NB4 (cell line): ENCODE results near the gene COL16A1.

Experiments
- DNase-seq: peaks from one replicate; pipeline ENCODE4 v3.0.0; 2010; ENCODE audit warnings: low read depth
- H3K4me3 ChIP-seq: one replicate; pipeline ENCODE4 v1.5.1; 2011; ENCODE audit warnings: mild to moderate bottlenecking, low read depth, low read length, moderate library complexity
- CTCF ChIP-seq: IDR thresholded peaks from one replicate; pipeline ENCODE4 v1.5.1; 2012; ENCODE audit warnings: low read depth, low read length
- MAX ChIP-seq: IDR thresholded peaks from 2 replicates; pipeline ENCODE4 v1.6.1; 2011; ENCODE audit warnings: low read depth, low read length
- MYC ChIP-seq: IDR thresholded peaks from 2 replicates; pipeline ENCODE4 v1.6.1; 2011; ENCODE audit warnings: low read depth, low read length
- POLR2A ChIP-seq: IDR thresholded peaks from 2 replicates; pipeline ENCODE4 v1.6.1; 2011; ENCODE audit warnings: mild to moderate bottlenecking; ENCODE audit not compliant: insufficient read length; ENCODE audit errors: extremely low read depth

The COL16A1 gene

GRCh38 chr1:31670593-31670964 lies 33.2 kb downstream of the COL16A1 start:
- H3K4me3 ChIP-seq: no peak overlapping the region
- TF ChIP-seq CTCF (no peak), MAX (no peak)
- no peak for DNase-seq

- peak; percentile 34 for DNase-seq
- H3K4me3 ChIP-seq: no peak overlapping the region
- TF ChIP-seq CTCF (peak; percentile 2), POLR2A (no peak), MAX (no peak), MYC (no peak)
These were observed 33.8 kb downstream of the COL16A1 start for GRCh38 chr1:31669786-31670592.

GRCh38 chr1:31669433-31669785 lies 34.4 kb downstream of the COL16A1 start:
- H3K4me3 ChIP-seq: no peak overlapping the region
- DNase-seq: no peak
- no peak for TF ChIP-seq POLR2A
- TF ChIP-seq MAX: no peak
- TF ChIP-seq CTCF: no peak
- no peak for TF ChIP-seq MYC

- TF ChIP-seq POLR2A: no peak
- no peak for TF ChIP-seq CTCF
- no peak for TF ChIP-seq MYC
- no peak for TF ChIP-seq MAX
- DNase-seq: no peak
These were observed 35.4 kb downstream of the COL16A1 start for GRCh38 chr1:31668303-31668883.

GRCh38 chr1:31667065-31667785 lies 36.6 kb downstream of the COL16A1 start:
- TF ChIP-seq MAX: no peak
- TF ChIP-seq MYC: no peak
- no peak for TF ChIP-seq CTCF
- no peak for TF ChIP-seq POLR2A
- H3K4me3 ChIP-seq: no peak overlapping the region
- no peak for DNase-seq

More at GRCh38 chr1:31668303-31668883, 35.4 kb downstream of the COL16A1 start:
- no peak overlapping the region for H3K4me3 ChIP-seq
